ENCODE results near the gene CEP63. TPM values are rescaled to one million over a fixed set of nuclear protein-coding genes. Genes with fewer than 3 reads are reported as not detected.

Gene CEP63
- total RNA-seq, 3 donors from 2014 or later (not counting 1 experiment from before 2014, with no cell fraction given) = 17.9 to 25.7 (median 19.5) TPM

- peaks cover 38% of the 10 kb centered on the region for H3K36me3 ChIP-seq (ENCODE audit: control insufficient read depth, insufficient read depth, low read length)
- no peaks in the 10 kb centered on the region for H3K9me3 ChIP-seq (ENCODE audit: control insufficient read depth, insufficient read depth, low read length)
- H3K36me3 Mint-ChIP-seq = no peaks in the 10 kb centered on the region
- H3K4me1 Mint-ChIP-seq = peaks cover 41 to 52% of the 10 kb centered on the region in 2 donors
- no peak for ATAC-seq
- 49% methylated on average over 7 of the region's 7 CpGs for WGBS (ENCODE audit: insufficient coverage)
- H3K4me3 ChIP-seq (ENCODE audit: low read length) = no peak overlapping the region
- peaks cover 23% of the 10 kb centered on the region for H3K4me1 ChIP-seq (ENCODE audit: control insufficient read depth, insufficient read depth, low read length)
- TF ChIP-seq CTCF (IDR thresholded peaks at IDR 0.05) = no peak
- no peaks in the 10 kb centered on the region for H3K9me3 Mint-ChIP-seq
- no peaks in the 10 kb centered on the region for H3K27me3 ChIP-seq (ENCODE audit: control insufficient read depth, insufficient read depth, low read length)
- H3K27me3 Mint-ChIP-seq (ENCODE audit: low read depth in 2 of 2) = no peaks in the 10 kb centered on the region
- no peak overlapping the region for H3K4me3 Mint-ChIP-seq
- intact Hi-C loops (cut with micrococcal nuclease) = no loop called here
- H3K27ac ChIP-seq (ENCODE audit: low read length) = no peak overlapping the region
- H3K27ac Mint-ChIP-seq = peak overlapping the region; percentile 1 to 52
- DNase-seq = no peak
These were observed 2.5 kb upstream of the CEP63 start for GRCh38 chr3:134483195-134483900.

- H3K27me3 Mint-ChIP-seq (ENCODE audit: low read depth in 2 of 2) = no peaks in the 10 kb centered on the region
- H3K4me1 Mint-ChIP-seq = peaks cover 41 to 53% of the 10 kb centered on the region in 2 donors
- Histone ChIP-seq H3K4me3 (ENCODE audit: low read length) (peak overlapping the region; percentile 86), H3K9me3 (ENCODE audit: control insufficient read depth, insufficient read depth, low read length) (no peaks in the 10 kb centered on the region), H3K36me3 (ENCODE audit: control insufficient read depth, insufficient read depth, low read length) (peaks cover 26% of the 10 kb centered on the region), H3K4me1 (ENCODE audit: control insufficient read depth, insufficient read depth, low read length) (peaks cover 23% of the 10 kb centered on the region), H3K27me3 (ENCODE audit: control insufficient read depth, insufficient read depth, low read length) (no peaks in the 10 kb centered on the region), H3K27ac (ENCODE audit: low read length) (peak overlapping the region; percentile 95)
- DNase-seq (no peak), ATAC-seq (peak in 2 of 3 donors; percentile 0 to 2)
- intact Hi-C loops (cut with micrococcal nuclease) = loop anchor here (5.0 kb wide), 3 partner anchors 193 to 1763 kb away; partner anchors contain the start of genes NPHP3 and SRPRB
- peak overlapping the region; percentile 98 to 99 for H3K27ac Mint-ChIP-seq
- peak overlapping the region; percentile 99 for H3K4me3 Mint-ChIP-seq
- TF ChIP-seq CTCF (IDR thresholded peaks at IDR 0.05) = no peak
- under 1% methylated on average over 23 of the region's 24 CpGs for WGBS (ENCODE audit: insufficient coverage)
- H3K9me3 Mint-ChIP-seq = no peaks in the 10 kb centered on the region
- no peaks in the 10 kb centered on the region for H3K36me3 Mint-ChIP-seq
These were observed 661 bp upstream of the CEP63 start for GRCh38 chr3:134485075-134485717.

GRCh38 chr3:134486577-134487041, 752 bp downstream of the CEP63 start:
- peaks cover 12% of the 10 kb centered on the region for H3K36me3 ChIP-seq (ENCODE audit: control insufficient read depth, insufficient read depth, low read length)
- H3K9me3 ChIP-seq (ENCODE audit: control insufficient read depth, insufficient read depth, low read length) = no peaks in the 10 kb centered on the region
- WGBS (ENCODE audit: insufficient coverage) = 1% methylated on average over 17 of the region's 17 CpGs
- Mint-ChIP-seq H3K4me3 (peak overlapping the region; percentile 99), H3K9me3 (no peaks in the 10 kb centered on the region), H3K36me3 (no peaks in the 10 kb centered on the region), H3K27me3 (ENCODE audit: low read depth in 2 of 2) (no peaks in the 10 kb centered on the region), H3K27ac (peak overlapping the region; percentile 98 to 99), H3K4me1 (peaks cover 41 to 53% of the 10 kb centered on the region in 2 donors)
- peak; percentile 4 to 28 (median 10) for ATAC-seq
- no peaks in the 10 kb centered on the region for H3K27me3 ChIP-seq (ENCODE audit: control insufficient read depth, insufficient read depth, low read length)
- peak overlapping the region; percentile 86 for H3K4me3 ChIP-seq (ENCODE audit: low read length)
- peaks cover 23% of the 10 kb centered on the region for H3K4me1 ChIP-seq (ENCODE audit: control insufficient read depth, insufficient read depth, low read length)
- intact Hi-C loops (cut with micrococcal nuclease) = loop anchor here (1.0 to 5.0 kb wide), 4 partner anchors 194 to 1764 kb away; partner anchors contain the start of genes CDV3, NPHP3 and SRPRB
- H3K27ac ChIP-seq (ENCODE audit: low read length) = peak overlapping the region; percentile 95
- no peak for TF ChIP-seq CTCF (IDR thresholded peaks at IDR 0.05)
- peak in 1 of 2 donors; percentile 67 for DNase-seq

All from natural killer cell (primary cell).